ENCODE measurements around the gene ABCA6. TPM values are rescaled to one million over a fixed set of nuclear protein-coding genes. Genes with fewer than 3 reads are reported as not detected.

The ABCA6 gene
- polyA plus RNA-seq, 2 of the 4 experiments (the other 2 are of a cell fraction) = 0.05 TPM; not detected in 1

DNA sequence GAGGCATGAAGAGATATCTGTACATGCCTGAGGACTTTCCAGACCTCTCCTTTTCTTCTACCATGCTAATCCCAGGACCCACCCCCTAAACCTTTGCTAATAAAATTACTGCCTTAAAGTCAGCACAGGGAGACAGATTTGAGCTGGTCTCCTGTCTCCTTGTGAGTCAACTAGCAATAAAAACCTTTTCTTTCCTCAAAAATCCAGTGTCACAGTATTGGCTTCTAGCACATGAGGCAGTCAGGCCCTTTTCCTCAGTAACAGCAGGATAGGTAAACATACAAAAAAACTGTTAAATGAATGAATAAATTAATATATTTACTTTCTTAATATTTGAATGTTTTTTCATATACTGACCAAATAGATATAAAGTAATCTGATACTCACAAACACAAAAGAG lies 45.6 kb upstream of the ABCA6 start:
- no peak overlapping the region for H3K4me3 ChIP-seq
- DNase-seq (ENCODE audit: low read depth in 1 of 2, low spot score in 1 of 2) (no peak), ATAC-seq (no peak), FAIRE-seq (no peak)
- H3K4me1 ChIP-seq = no peaks in the 10 kb centered on the region
- POLR2A ChIA-PET = no interaction called here
- no peak overlapping the region for H3K4me2 ChIP-seq
- no peaks in the 10 kb centered on the region for H3K9me3 ChIP-seq
- CTCF ChIA-PET = no interaction called here
- TF ChIP-seq PHF8 (IDR thresholded peaks at IDR 0.05; ENCODE audit: borderline replicate concordance, low read depth) (no peak), NPAS2 (CRISPR knock-in tag; IDR thresholded peaks at IDR 0.05; ENCODE audit: borderline replicate concordance) (no peak), HOXB13 (CRISPR knock-in tag; IDR thresholded peaks at IDR 0.05; ENCODE audit: low read depth) (no peak), RFX5 (IDR thresholded peaks at IDR 0.05) (no peak), SMC3 (IDR thresholded peaks at IDR 0.05) (no peak), JUNB (IDR thresholded peaks at IDR 0.05) (no peak)
- TF ChIP-seq, protein P1, sequence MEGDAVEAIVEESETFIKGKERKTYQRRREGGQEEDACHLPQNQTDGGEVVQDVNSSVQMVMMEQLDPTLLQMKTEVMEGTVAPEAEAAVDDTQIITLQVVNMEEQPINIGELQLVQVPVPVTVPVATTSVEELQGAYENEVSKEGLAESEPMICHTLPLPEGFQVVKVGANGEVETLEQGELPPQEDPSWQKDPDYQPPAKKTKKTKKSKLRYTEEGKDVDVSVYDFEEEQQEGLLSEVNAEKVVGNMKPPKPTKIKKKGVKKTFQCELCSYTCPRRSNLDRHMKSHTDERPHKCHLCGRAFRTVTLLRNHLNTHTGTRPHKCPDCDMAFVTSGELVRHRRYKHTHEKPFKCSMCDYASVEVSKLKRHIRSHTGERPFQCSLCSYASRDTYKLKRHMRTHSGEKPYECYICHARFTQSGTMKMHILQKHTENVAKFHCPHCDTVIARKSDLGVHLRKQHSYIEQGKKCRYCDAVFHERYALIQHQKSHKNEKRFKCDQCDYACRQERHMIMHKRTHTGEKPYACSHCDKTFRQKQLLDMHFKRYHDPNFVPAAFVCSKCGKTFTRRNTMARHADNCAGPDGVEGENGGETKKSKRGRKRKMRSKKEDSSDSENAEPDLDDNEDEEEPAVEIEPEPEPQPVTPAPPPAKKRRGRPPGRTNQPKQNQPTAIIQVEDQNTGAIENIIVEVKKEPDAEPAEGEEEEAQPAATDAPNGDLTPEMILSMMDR (IDR thresholded peaks at IDR 0.05) = no peak
- TF ChIP-seq, protein P2, sequence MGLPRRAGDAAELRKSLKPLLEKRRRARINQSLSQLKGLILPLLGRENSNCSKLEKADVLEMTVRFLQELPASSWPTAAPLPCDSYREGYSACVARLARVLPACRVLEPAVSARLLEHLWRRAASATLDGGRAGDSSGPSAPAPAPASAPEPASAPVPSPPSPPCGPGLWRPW (IDR thresholded peaks at IDR 0.05) = no peak
- TF ChIP-seq, protein P3, sequence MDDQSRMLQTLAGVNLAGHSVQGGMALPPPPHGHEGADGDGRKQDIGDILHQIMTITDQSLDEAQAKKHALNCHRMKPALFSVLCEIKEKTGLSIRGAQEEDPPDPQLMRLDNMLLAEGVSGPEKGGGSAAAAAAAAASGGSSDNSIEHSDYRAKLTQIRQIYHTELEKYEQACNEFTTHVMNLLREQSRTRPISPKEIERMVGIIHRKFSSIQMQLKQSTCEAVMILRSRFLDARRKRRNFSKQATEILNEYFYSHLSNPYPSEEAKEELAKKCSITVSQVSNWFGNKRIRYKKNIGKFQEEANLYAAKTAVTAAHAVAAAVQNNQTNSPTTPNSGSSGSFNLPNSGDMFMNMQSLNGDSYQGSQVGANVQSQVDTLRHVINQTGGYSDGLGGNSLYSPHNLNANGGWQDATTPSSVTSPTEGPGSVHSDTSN (IDR thresholded peaks at IDR 0.05) = no peak
- no peak overlapping the region for H3K27ac ChIP-seq

DNA sequence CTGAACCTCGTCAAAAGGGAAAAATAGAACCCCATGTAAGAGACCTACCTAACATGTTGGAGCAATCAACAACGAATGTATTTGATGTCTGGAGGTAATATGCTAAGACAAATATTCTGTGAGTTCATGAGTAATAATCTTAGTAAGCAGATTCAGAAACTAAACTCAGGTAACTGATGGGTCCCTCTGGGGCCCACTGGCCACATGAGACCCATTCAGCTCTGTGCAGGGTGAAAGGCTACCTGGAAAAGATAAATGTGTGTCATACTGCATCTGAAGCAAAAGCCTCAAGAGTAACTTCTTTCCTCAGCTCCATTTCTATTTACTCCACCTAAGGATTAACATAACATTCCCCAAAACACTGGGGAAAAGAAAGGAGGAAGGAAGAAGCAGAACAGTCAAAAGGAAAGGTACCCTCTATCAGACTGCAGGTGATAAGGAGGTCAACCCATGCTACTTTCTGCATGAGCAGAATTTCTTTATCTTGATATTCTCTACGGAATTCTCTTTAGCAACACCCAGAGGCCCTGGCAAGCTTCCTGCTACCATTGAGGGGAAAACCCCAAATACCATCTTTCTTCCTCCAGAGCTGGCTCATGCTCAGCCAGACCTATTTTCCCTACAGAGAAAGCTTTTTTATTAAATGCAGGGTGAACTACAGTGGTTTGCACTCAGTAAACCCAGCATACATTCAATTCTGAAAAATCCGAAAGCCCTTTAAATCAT lies 37.7 kb upstream of the ABCA6 start:
- CTCF ChIA-PET = interaction anchor here (1.2 kb wide), 1 partner anchor 10 kb away, joined by 3 read pairs; no protein-coding TSS in a partner anchor
- peaks cover 24% of the 10 kb centered on the region for H3K4me1 ChIP-seq
- peak in 1 of 2 experiments; percentile 6 for DNase-seq (ENCODE audit: low read depth in 1 of 2, low spot score in 1 of 2)
- no peak overlapping the region for H3K4me2 ChIP-seq
- no peak overlapping the region for H3K4me3 ChIP-seq
- peak overlapping the region in 1 of 2 experiments; percentile 2; a peak in 2 of 6 replicates for H3K27ac ChIP-seq
- TF ChIP-seq ESRRA (IDR thresholded peaks at IDR 0.05; ENCODE audit: borderline replicate concordance, low read length) (no peak), HEYL (CRISPR knock-in tag; IDR thresholded peaks at IDR 0.05) (no peak), SMC3 (IDR thresholded peaks at IDR 0.05) (no peak), RFX5 (IDR thresholded peaks at IDR 0.05) (no peak), RAD21 (conservative IDR thresholded peaks at IDR 0.05 in 1 of 2, IDR thresholded peaks at IDR 0.05 in 1 of 2) (no peak), ZSCAN20 (CRISPR knock-in tag; IDR thresholded peaks at IDR 0.05) (no peak), TP53 (CRISPR knock-in tag; IDR thresholded peaks at IDR 0.05) (no peak), CHD4 (IDR thresholded peaks at IDR 0.05; ENCODE audit: borderline replicate concordance) (no peak), EP300 (IDR thresholded peaks at IDR 0.05) (no peak), BHLHE40 (IDR thresholded peaks at IDR 0.05; ENCODE audit: low read depth, low read length) (no peak)
- TF ChIP-seq, protein P3 (IDR thresholded peaks at IDR 0.05) = no peak
- TF ChIP-seq, protein P4, sequence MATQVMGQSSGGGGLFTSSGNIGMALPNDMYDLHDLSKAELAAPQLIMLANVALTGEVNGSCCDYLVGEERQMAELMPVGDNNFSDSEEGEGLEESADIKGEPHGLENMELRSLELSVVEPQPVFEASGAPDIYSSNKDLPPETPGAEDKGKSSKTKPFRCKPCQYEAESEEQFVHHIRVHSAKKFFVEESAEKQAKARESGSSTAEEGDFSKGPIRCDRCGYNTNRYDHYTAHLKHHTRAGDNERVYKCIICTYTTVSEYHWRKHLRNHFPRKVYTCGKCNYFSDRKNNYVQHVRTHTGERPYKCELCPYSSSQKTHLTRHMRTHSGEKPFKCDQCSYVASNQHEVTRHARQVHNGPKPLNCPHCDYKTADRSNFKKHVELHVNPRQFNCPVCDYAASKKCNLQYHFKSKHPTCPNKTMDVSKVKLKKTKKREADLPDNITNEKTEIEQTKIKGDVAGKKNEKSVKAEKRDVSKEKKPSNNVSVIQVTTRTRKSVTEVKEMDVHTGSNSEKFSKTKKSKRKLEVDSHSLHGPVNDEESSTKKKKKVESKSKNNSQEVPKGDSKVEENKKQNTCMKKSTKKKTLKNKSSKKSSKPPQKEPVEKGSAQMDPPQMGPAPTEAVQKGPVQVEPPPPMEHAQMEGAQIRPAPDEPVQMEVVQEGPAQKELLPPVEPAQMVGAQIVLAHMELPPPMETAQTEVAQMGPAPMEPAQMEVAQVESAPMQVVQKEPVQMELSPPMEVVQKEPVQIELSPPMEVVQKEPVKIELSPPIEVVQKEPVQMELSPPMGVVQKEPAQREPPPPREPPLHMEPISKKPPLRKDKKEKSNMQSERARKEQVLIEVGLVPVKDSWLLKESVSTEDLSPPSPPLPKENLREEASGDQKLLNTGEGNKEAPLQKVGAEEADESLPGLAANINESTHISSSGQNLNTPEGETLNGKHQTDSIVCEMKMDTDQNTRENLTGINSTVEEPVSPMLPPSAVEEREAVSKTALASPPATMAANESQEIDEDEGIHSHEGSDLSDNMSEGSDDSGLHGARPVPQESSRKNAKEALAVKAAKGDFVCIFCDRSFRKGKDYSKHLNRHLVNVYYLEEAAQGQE (IDR thresholded peaks at IDR 0.05) = no peak
- TF ChIP-seq, protein P5, sequence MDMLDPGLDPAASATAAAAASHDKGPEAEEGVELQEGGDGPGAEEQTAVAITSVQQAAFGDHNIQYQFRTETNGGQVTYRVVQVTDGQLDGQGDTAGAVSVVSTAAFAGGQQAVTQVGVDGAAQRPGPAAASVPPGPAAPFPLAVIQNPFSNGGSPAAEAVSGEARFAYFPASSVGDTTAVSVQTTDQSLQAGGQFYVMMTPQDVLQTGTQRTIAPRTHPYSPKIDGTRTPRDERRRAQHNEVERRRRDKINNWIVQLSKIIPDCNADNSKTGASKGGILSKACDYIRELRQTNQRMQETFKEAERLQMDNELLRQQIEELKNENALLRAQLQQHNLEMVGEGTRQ (IDR thresholded peaks at IDR 0.05) = no peak
- FAIRE-seq = no peak
- WGBS (ENCODE audit: missing lambda C conversion rate) = 63% methylated on average over 4 of the region's 4 CpGs
- peak in 1 of 2 experiments; percentile 28; a peak in 2 of 6 replicates for ATAC-seq
- 0 out of 3 replicates have a peak, but pooled peaks cover 3% of the 10 kb centered on the region for H3K9me3 ChIP-seq
- POLR2A ChIA-PET = no interaction called here
